SKM-1 (cell line): Measurements from ENCODE around the gene ITGA5.
A peak's percentile ranks its signal among the peaks of the same experiment; 100 is the strongest.

Experiments used
- DNase-seq: peaks from one replicate; lab custom pipeline; 2025; ENCODE audit not compliant: unreplicated experiment; lab: John Stamatoyannopoulos, UW

ITGA5 gene

DNA sequence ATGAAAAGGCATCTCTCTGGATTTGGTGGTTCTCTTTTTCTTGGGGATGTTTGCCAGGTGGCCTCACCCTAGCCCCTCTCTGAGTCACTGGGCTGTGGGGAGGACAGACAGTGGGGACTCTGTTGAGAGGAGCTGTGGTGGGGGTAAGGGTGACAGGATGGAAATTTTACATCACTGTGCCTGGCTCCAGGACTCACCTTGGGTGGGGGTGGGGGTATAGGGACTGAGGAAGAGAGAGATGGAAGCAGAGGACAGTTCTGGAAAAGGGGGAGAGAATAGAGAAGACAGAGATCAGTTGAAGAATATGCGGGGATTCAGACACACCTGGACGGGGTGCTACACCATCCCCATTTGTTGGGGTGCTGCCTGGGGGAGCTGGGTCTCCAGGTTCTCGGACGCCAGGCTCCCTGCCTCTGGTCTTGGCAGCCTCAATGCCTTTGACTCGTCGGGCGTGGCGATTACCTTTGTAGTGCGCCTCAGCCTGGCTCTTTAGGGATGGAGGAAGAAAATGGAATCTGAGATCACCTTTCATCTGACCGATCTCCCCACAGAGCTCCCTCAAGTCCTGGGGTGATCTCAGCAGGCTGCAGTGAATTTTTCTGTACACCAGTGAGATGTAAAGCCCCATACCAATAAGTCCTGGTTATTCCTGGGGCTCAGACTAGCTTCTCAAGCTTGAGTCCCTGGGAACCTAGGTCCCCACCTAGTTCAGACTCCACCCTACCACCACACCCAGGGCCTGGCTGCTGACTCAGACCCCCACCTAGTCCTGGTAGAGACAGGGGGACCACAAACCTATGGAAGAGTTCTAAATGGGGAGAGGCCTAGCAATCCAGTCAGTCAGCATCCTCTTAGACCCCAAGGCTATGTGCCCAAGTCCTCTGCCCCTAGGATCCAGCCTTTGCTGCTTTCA lies 45.2 kb downstream of the ITGA5 start:
- DNase-seq, result no peak

DNA sequence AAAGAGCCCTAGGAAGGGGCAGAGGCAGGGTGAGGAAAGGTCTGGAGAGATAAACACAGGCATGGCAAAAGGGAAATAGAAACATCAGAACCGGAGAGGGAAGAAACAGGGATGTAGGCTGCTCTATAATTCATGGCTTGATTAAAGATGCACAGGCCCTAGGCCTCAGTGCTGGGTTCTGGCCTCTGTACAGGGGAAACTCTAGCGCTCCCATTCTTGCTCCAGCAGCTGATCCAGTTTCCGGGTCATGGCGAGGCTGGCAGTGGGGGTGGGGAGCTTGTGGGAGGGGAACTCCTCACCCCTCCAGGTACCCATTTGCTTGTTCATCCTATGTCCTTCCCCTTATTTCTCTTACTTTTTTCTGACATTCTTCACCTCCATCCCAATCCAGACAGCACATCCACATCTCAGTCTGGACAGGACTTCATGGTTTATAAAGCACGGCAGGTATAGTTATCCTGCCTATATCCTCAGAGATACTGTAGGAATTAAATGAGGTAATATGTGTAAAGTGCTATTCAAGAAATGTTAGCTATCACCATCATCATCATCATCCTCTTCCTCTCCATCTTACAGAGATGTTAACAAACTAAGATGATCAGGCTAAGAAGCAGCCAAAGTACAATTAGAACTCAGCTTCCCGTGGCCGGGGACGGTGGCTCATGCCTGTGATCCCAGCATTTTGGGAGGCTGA lies 46.8 kb downstream of the ITGA5 start:
- no peak for DNase-seq

DNA sequence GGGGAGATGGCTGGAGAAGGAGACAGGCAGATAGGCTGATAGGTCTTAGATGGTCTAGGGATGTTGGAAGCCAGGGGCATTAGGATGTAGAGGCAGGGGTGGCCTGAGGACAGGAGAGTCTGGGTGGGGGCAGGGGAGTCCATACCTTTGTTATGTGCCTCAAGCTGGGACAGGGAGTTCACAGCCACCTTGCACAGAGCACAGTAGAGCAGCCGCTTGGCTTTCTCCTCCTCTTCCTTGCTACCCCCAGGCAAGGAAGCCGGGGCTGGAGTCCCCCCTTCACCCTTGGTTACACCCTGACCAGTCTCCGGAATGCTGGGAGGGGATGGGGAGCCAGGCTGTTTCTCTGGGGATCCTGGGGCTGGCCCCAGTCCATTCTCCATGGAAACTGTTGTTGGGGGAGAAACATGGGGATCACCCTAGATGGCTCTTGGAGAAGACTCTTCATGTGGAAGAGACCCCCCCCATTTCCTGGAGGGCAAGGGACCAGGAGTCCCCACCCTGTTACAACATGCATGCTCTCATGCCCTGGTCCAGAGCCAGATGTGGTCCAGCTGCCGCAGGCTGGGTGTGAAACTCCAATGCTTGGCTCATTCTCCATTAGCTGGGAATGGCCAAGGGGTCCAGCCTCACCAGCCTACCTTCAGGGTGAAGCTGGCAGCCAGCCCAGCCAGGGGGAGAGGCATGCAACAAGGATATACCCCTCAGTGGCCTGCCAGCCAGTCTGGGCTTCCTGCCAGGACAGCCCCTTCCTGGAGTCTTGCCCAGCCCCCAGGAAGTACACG lies 47.5 kb downstream of the ITGA5 start:
- DNase-seq, result no peak

DNA sequence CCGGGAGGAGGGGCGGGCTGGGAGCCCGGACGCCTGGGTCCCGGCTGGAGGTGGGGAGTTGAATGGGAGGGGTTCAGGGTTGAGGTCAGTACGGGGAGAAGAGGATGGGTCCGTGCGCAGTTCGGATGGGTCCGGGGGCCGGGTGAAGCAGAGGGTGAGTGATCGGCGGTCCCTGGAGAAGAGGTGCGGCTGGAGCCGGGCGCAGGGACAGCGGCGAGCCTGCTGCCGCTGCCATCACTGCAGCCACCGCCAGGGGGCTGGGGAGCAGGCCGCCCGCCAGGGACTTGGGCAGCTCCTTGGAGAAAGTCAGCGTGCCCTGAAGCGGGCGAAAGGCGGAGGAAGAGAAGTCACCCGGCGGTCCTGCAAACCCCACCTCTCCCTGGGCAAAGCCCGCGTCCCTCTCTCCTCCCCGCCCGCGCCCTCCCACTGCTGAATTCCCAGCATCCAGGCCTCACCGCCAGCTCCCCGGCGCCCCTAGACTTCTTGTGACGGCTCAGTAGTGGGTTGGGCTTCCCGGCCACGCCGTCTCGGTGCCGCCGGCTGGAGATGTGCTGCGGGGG lies 48.8 kb downstream of the ITGA5 start:
- DNase-seq, result no peak

DNA sequence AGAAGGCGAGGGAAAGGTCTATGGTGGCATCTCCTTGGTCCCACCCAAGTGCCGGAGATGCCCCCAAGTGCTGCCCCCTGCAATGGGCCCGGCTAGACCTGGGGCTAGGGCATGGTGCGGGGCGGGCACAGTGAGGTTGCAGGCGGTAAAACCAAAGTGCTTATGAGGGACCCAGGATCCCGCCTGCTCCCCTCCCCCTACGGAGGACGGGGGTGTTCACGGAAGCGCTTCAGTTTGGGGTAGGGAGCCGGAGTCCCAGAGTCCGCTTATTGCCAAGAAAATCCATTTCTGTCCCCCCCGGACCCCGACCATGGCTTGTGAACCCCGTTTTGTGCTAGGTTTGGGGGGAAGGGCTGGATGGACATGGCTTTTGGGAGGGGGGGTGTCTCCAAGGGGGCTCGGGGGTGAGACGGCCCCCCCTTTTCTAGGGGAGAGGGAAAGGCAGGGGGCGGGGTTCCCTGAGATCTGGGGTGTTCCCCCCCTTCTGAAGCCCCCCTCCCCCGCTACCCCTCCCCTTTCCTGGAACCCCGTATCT lies 49.4 kb downstream of the ITGA5 start:
- no peak for DNase-seq

DNA sequence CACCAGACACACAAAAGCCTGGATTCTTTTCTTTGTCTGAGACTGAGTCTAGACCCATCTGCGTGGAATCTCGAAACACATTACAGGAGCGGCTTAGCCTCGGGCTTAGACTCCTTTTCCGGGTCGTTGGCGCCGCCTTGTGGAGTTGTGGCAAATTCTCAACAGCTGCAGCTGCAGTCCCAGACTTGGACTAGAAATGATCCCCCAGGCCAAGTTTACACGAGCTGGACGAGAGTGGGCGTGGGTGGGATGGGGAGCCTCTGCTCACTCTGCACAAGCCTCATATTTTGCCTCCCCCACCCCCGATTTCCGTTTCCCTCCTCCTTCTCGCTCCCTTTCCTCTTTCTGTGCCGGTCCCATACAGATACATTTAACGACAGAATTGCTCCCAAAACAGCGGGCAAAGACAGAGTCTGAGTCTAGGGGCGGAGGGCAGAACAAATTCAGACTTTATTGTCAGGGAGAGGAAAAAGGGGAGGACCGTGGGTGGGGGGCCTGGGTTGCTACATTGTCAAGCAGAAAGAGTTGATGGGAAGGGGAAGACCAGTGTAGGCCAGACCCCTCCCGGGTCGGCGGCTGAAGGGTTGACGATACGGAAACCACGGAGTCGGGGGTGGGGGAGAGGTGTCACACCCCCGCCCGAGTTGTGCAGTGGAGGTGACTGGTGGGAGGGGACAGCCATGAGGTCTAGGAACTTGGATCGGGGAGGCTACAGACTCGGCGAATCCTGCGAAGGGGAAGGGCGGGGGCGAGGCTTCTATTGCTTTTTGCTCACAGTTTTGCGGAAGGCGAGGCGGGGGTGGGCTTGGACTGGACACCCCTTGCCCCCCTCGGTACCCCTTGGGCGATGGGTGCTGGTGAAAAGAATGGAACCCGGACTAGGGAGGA lies 50.1 kb downstream of the ITGA5 start:
- peak; percentile 27 for DNase-seq

DNA sequence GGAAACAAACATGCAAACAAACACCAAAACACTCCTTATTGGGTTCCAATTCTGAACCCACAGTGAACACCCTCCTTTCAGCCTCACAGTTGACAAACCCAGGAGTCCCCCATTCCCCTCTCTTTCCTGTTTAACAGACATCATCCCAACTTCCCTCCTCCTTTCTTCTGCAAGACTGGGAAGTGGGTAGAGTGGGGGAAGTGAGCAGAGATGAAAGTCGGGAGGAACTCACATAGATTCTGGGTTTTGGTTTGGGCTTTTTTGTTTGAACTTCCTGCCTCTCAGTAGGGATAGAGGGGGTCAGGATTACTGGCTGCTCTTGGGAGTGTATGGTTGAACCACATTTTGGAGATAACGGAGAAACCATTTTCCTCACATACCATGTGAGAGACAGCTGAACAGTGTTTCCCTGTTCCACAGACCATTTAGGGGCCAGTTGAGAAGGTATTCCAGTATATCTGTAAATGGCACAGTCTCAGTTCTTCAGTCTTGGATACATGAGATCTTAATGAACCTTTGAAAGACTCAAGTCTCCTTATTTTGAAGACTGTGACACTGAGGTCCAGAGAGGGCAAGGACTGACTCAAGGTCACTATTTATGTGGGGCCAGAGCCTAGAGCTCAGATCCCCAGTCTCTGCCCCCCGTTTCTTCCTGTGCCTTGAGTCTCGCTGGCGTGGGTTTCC lies 50.9 kb downstream of the ITGA5 start:
- no peak for DNase-seq

GRCh38 chr12:54364413-54364812 lies 54.7 kb downstream of the ITGA5 start, which contains the start of gene GPR84:
TSS of gene GPR84 (minus strand) at chr12:54364486. CDS start at chr12:54363851, 635 bp downstream.
- DNase-seq, result peak; percentile 62

GRCh38 chr12:54363618-54364017 lies 55.4 kb downstream of the ITGA5 start:
- no peak for DNase-seq

GRCh38 chr12:54363047-54363446 lies 56.0 kb downstream of the ITGA5 start:
- DNase-seq, result no peak

DNA sequence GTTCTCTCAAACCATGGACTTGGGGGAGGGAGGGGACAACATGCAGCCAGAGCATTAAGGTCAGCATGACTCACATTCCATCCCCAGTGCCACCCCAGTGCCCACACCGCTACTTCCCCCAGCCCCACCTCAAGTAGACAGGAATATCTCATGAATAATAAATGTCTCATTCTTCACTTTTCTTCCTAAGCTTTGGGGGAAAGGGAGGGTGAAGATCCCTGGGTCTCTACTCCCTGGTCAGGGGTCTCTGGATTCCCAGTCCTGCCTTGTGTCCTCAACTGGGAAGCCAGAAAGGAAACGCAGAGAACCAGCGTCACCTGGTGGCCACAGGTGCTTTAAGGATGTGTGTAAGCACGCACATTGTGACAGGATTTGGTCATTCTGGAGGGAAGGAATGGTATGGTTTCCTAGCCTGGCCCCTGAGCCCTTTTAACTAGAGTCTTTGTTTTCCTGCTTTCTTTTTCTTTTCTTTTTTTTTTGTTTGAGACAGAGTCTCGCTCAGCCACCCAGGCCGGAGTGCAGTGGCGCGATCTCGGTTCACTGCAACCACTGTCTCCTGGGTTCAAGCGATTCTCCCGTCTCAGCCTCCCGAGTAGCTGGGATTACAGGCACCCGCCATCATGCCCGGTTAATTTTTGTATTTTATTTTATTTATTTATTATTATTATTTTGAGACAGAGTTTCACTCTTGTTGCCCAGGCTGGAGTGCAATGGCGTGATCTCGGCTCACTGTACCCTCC lies 58.2 kb downstream of the ITGA5 start:
- DNase-seq, result no peak

DNA sequence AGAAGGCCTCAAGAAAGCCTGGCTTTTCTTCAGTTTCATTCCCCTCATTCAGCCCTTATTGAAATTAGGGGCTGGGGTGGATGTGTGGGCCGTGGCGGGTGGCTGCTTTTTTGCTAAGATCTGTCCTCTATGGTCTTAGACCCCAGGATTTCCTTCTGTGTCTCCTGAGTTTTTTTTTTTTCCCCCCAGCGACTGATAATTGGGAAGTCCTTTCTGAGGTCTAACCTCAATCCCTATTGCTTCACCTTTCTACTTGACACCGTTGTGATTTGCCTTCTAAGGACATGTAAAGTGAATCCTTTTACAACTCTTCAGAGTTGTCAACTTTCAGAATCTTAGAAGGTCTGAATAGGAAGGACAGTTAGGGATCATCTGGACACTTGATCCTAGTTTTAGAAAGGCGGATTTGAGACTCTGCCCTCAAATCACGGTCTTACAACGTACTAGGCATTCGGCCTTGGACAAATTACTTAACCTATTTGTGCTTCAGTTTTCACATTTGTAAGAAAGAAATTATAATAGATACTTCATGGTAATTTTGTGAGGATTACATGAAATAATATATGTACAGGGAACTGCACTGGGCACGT lies 59.2 kb downstream of the ITGA5 start:
- no peak for DNase-seq

- peak; percentile 59 for DNase-seq
These were observed 59.9 kb downstream of the ITGA5 start for GRCh38 chr12:54358945-54359761.

- no peak for DNase-seq
These were observed 60.7 kb downstream of the ITGA5 start for GRCh38 chr12:54358191-54358944.

DNA sequence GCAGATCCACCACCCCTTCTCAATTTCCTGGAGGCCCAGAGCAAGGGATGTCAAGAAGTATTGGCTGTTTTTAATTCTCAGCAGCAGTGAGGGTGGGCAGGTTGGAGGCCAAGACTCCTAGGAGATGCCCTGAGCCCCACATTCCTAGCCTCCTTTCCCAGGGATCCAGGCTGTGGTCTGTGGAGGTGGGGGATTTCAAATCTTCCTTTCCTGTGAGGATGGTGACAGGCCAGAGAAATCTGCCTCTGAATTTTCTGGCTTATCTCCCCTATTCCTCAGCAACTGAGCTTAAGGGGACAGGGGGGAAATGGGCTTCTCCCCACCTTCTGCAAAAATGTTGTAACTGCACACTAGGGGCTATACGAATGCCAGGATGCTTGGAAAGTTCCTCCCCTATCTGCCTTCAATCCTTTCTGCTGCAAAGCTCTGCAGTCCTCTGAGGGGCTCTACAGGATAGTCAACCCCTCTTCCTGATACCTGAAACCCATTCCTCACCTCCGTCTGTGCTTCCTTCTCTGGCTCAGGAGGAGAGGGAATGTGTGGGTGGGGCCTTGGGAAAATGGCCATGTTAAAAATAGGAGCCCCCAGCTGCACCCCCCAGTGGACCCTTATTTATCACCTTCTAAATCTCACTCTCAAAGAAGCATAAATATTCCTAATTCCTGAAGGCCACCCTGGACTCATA lies 61.4 kb downstream of the ITGA5 start:
- DNase-seq, result no peak

- DNase-seq, result no peak
These were observed 62.1 kb downstream of the ITGA5 start for GRCh38 chr12:54356951-54357356.
